Bone marrow (tissue), 2 donors: ENCODE measurements around the gene RINL.

ENCODE experiments used
- DNase-seq, 2 donors: peaks; one replicate each; lab custom pipeline; 2025; lab: John Stamatoyannopoulos, UW

RINL gene

DNA sequence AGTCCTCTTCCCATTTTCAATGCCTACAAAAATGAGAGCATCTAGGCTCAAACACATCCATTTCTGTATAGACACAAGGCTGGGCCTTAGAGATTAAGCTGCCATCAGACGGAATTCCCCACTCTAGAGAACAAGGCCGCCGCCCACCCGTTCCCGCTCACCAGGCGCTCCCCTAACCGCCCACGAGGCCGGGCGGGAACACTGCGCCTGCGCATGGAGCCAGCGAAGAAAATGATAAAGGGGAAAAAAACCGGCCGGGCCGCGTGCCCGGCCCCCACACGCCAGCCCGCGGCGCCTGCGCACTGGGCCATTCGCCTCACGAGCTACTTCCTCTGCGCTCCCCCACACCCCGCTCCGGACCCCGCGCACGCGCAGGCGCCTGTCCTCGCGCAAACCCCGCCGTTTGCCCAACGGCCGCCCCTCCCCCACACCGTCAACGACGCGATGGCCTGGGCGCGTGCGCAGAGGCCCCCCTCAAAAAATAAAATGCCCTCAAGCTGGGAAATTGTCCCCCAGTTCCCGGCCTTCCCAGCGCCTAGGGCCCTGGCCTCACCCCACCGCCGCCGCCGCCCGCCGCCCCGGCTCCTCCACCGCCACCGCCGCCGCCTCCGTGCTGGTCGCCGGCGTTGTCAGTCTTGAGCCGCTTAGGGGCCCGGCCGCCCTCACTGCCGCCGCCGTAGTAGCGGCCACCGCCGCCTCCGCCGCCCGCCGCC lies 28.8 kb downstream of the RINL start:
- DNase-seq = peak; percentile 92

GRCh38 chr19:38848299-38849146 lies 29.6 kb downstream of the RINL start:
- no peak for DNase-seq

DNA sequence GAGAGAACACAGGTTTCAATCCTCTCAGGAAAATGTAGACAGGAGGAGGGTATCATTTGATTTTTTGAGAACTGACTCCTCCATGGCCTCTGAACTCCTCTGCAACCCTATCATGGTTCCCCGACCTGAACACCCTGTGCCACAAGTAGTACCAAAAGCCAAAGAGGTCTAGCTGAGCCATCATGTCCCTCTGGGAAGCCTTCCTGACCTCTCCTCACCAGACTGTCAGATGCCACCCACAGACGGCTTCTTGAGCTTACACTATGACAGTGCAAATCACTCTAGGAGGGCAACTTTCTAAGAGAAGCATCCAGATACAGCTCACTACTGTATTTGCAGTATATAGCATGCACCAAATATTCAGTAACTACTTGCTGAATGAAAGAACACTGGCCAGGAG lies 32.0 kb downstream of the RINL start:
- no peak for DNase-seq

DNA sequence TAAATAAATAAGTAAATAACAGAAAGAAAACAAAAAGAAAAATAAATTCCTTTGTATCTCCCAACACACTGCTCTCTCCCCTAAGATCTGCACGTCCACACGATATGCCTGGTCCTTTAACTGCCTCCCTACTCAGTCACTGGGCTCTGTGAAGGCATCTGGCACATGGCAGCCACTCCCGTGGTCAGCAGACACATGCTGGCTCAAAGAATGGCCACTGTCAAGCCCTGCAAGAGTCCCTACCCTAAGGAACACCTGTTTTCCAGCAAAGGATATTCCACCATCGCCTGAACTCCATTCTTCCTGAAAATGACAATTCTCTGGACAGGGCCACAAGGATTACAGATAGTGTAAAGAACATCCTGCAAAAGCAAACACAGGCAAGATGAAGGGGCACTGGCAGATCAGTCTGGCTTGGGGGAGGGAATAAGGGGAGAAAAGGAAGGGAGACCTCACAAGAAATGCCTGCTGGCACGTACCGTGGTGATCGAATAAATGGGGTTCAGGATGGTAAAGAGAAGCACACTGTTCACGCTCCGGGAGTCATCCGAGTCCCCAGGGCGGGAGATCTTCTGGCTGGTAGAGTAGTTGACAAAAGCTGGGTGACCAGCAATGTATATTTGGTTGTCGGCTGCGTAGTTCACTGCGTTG lies 32.6 kb downstream of the RINL start:
- no peak for DNase-seq

- no peak for DNase-seq
Measured at GRCh38 chr19:38844093-38844686, 33.9 kb downstream of the RINL start.

- no peak for DNase-seq
Measured at GRCh38 chr19:38843175-38843758, 34.8 kb downstream of the RINL start.

GRCh38 chr19:38842439-38843174 lies 35.5 kb downstream of the RINL start:
- no peak for DNase-seq

GRCh38 chr19:38841787-38842438 lies 36.2 kb downstream of the RINL start:
- no peak for DNase-seq

DNA sequence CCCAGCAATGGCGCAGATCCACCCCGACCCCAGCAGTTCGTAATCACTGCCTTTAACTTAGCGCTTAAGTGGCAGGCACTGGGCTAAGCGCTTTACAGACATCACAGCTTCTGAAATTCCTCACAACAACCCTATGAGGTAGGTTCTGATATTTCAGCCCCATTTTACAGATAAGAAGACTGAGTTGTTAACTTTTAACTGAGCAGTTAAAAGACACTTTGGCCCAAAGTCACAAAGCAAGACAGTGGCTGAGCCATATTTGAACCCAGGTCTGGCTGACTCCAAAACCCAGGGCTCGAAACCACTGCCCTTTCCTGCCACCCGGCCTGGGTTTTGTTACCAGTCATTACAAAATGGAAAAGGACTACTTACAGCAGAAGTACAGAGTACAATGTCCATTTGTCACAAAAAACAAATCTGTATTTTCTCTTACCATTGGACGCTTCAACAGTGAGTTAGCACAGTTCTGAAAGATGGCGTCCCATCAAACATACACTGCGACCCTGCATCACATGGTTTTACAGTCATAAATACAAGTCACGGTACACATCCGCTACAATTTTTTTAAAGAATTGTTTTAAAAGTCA lies 36.8 kb downstream of the RINL start:
- DNase-seq = no peak

- DNase-seq = no peak
Measured at GRCh38 chr19:38840583-38840968, 37.5 kb downstream of the RINL start.

- no peak for DNase-seq
Measured at GRCh38 chr19:38839816-38840582, 38.1 kb downstream of the RINL start.

- no peak for DNase-seq
Measured at GRCh38 chr19:38838986-38839761, 38.9 kb downstream of the RINL start.

DNA sequence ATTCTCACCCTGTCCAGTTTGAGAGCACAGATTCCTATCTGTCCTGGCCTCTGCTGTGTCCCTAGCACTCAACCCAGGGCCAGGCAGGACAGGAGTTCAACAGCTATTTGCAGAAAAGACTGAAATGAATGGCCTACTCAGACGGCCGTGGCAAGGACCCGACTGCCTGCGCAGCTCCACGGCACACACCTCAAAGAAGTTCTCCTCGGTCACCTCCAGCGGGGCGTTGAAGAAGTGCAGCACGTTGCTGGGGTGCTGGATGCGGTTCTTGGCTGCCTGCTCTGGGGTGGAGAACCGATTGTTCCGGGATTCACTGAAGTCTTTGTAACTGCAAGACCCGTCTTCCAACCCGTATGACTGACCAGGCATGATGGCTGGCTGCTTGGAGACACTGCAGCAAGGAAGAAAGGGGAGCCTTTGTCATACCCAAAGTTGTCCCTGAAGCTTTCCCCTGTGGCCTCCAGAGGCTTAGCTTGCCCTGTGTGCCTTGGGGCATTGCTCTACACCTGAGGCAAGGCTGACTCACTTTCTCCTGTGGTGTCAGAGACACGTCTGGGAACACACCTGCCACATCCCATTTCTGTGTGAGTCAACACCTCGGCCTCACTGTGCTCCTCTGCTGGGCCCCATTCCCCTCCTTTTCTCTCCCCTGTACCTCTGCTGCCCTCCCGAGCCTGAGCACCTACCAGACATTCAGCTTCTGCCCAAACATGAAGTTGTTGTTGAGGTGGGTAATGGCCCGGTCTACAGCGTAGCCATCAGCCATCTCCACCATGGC lies 39.7 kb downstream of the RINL start:
- DNase-seq = no peak

GRCh38 chr19:38837656-38838121 lies 40.4 kb downstream of the RINL start:
- DNase-seq = no peak

GRCh38 chr19:38836983-38837626 lies 41.0 kb downstream of the RINL start:
- DNase-seq = no peak

- DNase-seq = no peak
Measured at GRCh38 chr19:38836159-38836982, 41.7 kb downstream of the RINL start.

GRCh38 chr19:38834590-38834989 lies 43.5 kb downstream of the RINL start:
- DNase-seq = no peak
